SK-N-MC (cell line): ENCODE results near the gene DNAH17.

Experiments
- DNase-seq: peaks from one replicate; pipeline ENCODE4 v3.0.0-alpha.2; 2011; ENCODE audit warnings: low read depth, low spot score
- H3K27ac ChIP-seq: fragments of 200-600 bp; sonication (generic); 2 replicates; pipeline ENCODE4 v1.5.1; 2016; ENCODE audit warnings: mixed run types
- H3K36me3 ChIP-seq: fragments of 200-600 bp; sonication (generic); 2 replicates; pipeline ENCODE4 v1.6.1; 2017; ENCODE audit warnings: antibody characterized with exemption, low read length, mixed read lengths; ENCODE audit not compliant: insufficient read depth
- H3K4me3 ChIP-seq: fragments of 200-600 bp; sonication (generic); 2 replicates; pipeline ENCODE4 v1.5.1; 2016
- H3K9ac ChIP-seq: fragments of 200-600 bp; sonication (generic); 2 replicates; pipeline ENCODE4 v1.8.0; 2017; ENCODE audit warnings: mixed run types, mixed read lengths; ENCODE audit not compliant: insufficient read length
- H3K9me3 ChIP-seq: fragments of 200-600 bp; sonication (generic); 2 replicates; pipeline ENCODE4 v1.6.1; 2017; ENCODE audit warnings: low read depth, mild to moderate bottlenecking, antibody characterized with exemption, low read length, moderate library complexity, mixed read lengths
- EZH2 ChIP-seq: fragments of 200-600 bp; sonication (generic); IDR thresholded peaks from one replicate; pipeline ENCODE4 v1.6.1; 2017; ENCODE audit warnings: antibody characterized with exemption
- FOXP2 ChIP-seq: optimal IDR thresholded peaks from 2 replicates; pipeline ENCODE3; 2011; ENCODE audit warnings: mild to moderate bottlenecking, moderate library complexity; ENCODE audit not compliant: insufficient read depth; ENCODE audit errors: extremely low read length, control extremely low read depth
- POLR2AphosphoS5 ChIP-seq: IDR thresholded peaks from 2 replicates; pipeline ENCODE4 v1.6.1; 2012; ENCODE audit warnings: mild to moderate bottlenecking, low read depth, low read length, borderline replicate concordance

DNAH17 gene

DNA sequence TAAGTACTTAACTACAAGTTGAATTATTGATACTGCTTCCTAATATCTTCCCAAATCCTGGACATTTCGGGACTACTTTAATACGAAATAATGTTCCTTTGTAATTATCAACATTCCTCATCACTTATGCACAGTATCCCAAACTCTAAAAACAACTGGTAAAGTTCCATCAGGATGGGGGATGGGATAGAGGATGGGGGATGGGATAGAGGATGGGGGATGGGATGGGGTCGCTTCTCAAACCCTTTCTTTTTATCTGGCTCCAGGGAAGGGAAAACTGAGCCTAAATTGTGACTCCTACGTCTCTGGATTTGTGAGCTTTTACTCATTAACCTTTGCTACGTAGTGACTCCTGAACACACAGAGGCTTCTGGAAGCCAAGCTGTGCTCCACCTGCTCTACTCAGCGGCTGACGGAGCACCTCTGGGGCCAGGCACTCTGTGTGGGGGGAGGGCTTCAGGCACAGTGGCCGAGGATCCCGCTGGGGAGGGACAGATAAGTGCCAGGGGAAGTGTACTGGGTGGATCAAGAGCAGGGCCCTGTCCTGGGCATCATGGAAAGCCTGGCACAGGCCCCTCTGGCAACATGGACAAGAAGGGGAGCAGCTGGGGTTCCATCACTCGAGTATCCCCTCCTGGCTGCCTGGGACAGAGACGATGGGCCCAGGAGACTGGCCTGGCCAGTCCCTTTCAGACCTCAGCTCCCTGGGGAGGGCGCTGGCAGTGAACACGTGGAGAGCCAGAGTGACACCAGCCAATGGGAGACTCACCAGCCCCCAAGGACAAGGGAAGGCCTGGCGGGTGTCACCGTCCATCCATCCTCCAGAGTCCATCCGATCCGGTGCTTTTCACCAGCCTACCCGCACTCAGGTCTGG is 142.5 kb downstream of the DNAH17 start:
- H3K27ac ChIP-seq, result no peak overlapping the region
- no peaks in the 10 kb centered on the region for H3K9me3 ChIP-seq
- H3K9ac ChIP-seq, result no peak overlapping the region
- no peak overlapping the region for H3K4me3 ChIP-seq
- no peaks in the 10 kb centered on the region for H3K36me3 ChIP-seq
- DNase-seq, result no peak
- TF ChIP-seq FOXP2, result no peak
- no peak for TF ChIP-seq EZH2
- no peak for TF ChIP-seq POLR2AphosphoS5

GRCh38 chr17:78433780-78434335 is 143.3 kb downstream of the DNAH17 start:
- no peak for DNase-seq
- no peaks in the 10 kb centered on the region for H3K9me3 ChIP-seq
- no peak overlapping the region for H3K4me3 ChIP-seq
- no peaks in the 10 kb centered on the region for H3K36me3 ChIP-seq
- no peak overlapping the region for H3K9ac ChIP-seq
- H3K27ac ChIP-seq, result no peak overlapping the region
- TF ChIP-seq EZH2, result no peak
- no peak for TF ChIP-seq POLR2AphosphoS5
- no peak for TF ChIP-seq FOXP2

DNA sequence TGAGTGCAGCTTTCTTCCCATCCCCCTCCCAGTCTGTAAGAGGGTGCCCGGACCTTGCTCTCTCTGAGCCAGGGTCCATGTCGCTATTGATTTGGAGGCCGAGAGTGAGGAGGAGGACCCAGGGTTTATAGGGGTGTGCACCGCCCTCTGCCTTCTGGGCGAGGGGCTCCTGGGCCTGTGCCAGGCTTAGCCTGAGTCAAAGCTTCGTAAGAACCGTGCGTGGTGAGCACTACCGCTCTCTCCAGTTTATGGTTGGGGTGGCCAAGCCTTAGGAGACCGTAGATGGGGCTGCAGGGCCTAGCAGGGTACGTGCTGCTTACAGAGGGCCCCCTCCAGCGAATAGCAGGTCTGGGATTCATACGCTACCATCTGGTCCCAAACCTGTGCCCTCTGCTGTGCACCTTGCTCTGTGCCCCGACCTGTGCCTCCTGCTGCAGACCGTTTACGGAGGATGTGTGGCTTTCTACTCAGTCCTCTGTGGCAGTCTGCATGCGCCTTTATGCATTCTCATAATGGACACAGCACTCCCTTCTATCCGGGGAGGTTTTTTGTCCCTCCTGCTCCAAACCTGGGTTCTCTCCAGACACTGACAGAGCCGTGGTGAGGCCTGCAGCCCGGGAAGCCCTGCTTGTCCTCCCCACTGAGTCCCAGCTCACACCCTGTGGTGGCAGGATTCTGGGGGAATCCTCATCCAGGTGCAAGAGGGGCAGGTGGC is 144.0 kb downstream of the DNAH17 start:
- H3K9ac ChIP-seq, result no peak overlapping the region
- H3K9me3 ChIP-seq, result no peaks in the 10 kb centered on the region
- no peaks in the 10 kb centered on the region for H3K36me3 ChIP-seq
- H3K27ac ChIP-seq, result no peak overlapping the region
- TF ChIP-seq POLR2AphosphoS5 (no peak), EZH2 (no peak), FOXP2 (no peak)
- no peak for DNase-seq
- no peak overlapping the region for H3K4me3 ChIP-seq

DNA sequence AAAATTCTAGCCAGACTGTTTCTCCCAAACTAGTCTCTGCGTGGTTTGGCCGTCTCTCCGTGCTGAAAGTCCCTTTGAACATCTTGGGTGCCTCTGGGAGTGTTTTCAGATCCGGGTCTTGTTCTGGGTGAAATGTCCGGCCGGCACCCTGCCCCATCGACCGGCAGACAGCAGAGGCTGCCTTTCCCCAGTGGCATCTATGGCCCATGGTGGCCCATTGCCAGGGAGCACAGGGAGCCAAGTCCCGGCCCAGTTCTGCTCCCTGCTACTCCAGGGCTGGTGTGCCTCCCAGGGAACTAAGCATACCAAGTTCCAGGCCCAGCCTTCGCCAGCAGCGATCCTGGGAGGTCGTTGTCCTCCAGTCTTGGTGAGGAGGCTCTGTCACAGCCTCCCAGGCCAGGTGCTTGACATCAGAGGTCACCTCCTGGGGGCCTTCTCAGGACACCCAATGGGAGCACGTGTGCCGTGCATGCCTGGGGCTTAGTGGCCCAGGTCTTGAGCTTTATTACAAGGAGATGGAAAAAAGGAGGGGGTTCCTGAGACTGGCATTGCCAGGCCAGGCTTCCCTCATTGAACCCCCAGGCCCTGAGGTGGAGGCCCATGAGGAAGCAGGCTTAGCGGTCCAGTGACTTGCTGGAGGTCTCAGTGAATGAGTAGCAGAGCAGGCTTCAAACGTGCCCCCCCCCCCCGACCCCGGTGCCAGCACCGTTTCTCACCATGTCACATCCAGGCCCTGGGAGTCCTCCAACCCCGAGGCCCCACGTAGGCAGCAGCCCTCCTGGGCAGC is 144.8 kb downstream of the DNAH17 start:
- Histone ChIP-seq H3K9ac (no peak overlapping the region), H3K36me3 (no peaks in the 10 kb centered on the region), H3K9me3 (no peaks in the 10 kb centered on the region), H3K27ac (no peak overlapping the region), H3K4me3 (no peak overlapping the region)
- TF ChIP-seq POLR2AphosphoS5 (no peak), FOXP2 (no peak), EZH2 (no peak)
- no peak for DNase-seq

GRCh38 chr17:78431692-78431958 is 145.6 kb downstream of the DNAH17 start:
- no peaks in the 10 kb centered on the region for H3K9me3 ChIP-seq
- TF ChIP-seq FOXP2, result no peak
- no peak for TF ChIP-seq POLR2AphosphoS5
- no peak for TF ChIP-seq EZH2
- DNase-seq, result no peak
- peaks cover 3% of the 10 kb centered on the region; the same call in 1 of the 2 replicates for H3K36me3 ChIP-seq
- H3K27ac ChIP-seq, result no peak overlapping the region
- H3K4me3 ChIP-seq, result no peak overlapping the region
- no peak overlapping the region for H3K9ac ChIP-seq

- DNase-seq, result no peak
- H3K27ac ChIP-seq, result no peak overlapping the region
- H3K9me3 ChIP-seq, result no peaks in the 10 kb centered on the region
- TF ChIP-seq EZH2, result no peak
- no peak for TF ChIP-seq FOXP2
- TF ChIP-seq POLR2AphosphoS5, result no peak
- H3K9ac ChIP-seq, result no peak overlapping the region
- H3K4me3 ChIP-seq, result no peak overlapping the region
- H3K36me3 ChIP-seq, result peaks cover 6% of the 10 kb centered on the region; the same call in 1 of the 2 replicates
Observed at GRCh38 chr17:78430892-78431691, 146.1 kb downstream of the DNAH17 start.

- Histone ChIP-seq H3K9me3 (no peaks in the 10 kb centered on the region), H3K36me3 (peaks cover 14% of the 10 kb centered on the region; the same call in 1 of the 2 replicates), H3K4me3 (no peak overlapping the region), H3K9ac (no peak overlapping the region), H3K27ac (no peak overlapping the region)
- no peak for DNase-seq
- TF ChIP-seq FOXP2, result no peak
- TF ChIP-seq EZH2, result no peak
- no peak for TF ChIP-seq POLR2AphosphoS5
Observed at GRCh38 chr17:78429618-78429995, 147.6 kb downstream of the DNAH17 start.
